ENCODE data around the gene ADGRV1. TPM values are rescaled to one million over a fixed set of nuclear protein-coding genes. Genes with fewer than 3 reads are reported as not detected.
A peak's percentile ranks its signal among the peaks of the same experiment; 100 is the strongest.

Gene ADGRV1
- total RNA-seq, 4 donors from 2014 or later: 6.0 to 37.0 (median 10.6) TPM

- Histone ChIP-seq H3K9me3 (no peaks in the 10 kb centered on the region), H3K27ac (no peak overlapping the region), H3K4me1 (no peaks in the 10 kb centered on the region), H3K27me3 (no peaks in the 10 kb centered on the region), H3K36me3 (peaks cover 0 to 27% (median 4%) of the 10 kb centered on the region in 4 donors), H3K4me3 (no peak overlapping the region)
- TF ChIP-seq POLR2AphosphoS5 (IDR thresholded peaks at IDR 0.05) (no peak), EP300 (IDR thresholded peaks at IDR 0.05; ENCODE audit: low read depth) (no peak), POLR2A (IDR thresholded peaks at IDR 0.05) (no peak), CTCF (IDR thresholded peaks at IDR 0.05) (no peak)
- intact Hi-C loops (cut with DNase I; ENCODE audit: low total_unique reads) (no loop called here), in situ Hi-C loops (cut with MboI; ENCODE audit: low pct_ligation_motif_present in 1 of 4, low pct_unique_long_range_greater_than_20kb in 1 of 4, low sequenced_read_pairs in 3 of 4) (no loop called here)
- no peak for DNase-seq
- WGBS, 2 donors (ENCODE audit: low coverage in 1 of 2): 87 to 91% methylated on average over 5 to 7 of the region's 7 CpGs
These were observed 39.5 kb upstream of the ADGRV1 start for GRCh38 chr5:90519081-90519480.

- no peak for DNase-seq
- Histone ChIP-seq H3K36me3 (peaks cover 0 to 13% (median 4%) of the 10 kb centered on the region in 4 donors), H3K27me3 (no peaks in the 10 kb centered on the region), H3K4me3 (peak overlapping the region; percentile 80 to 89 (median 86)), H3K9me3 (no peaks in the 10 kb centered on the region), H3K27ac (peak overlapping the region; percentile 90 to 96 (median 92)), H3K4me1 (peaks cover 0 to 41% (median 31%) of the 10 kb centered on the region in 4 donors)
- TF ChIP-seq POLR2A (IDR thresholded peaks at IDR 0.05) (no peak), POLR2AphosphoS5 (IDR thresholded peaks at IDR 0.05) (no peak), EP300 (IDR thresholded peaks at IDR 0.05; ENCODE audit: low read depth) (no peak), CTCF (IDR thresholded peaks at IDR 0.05) (no peak)
- in situ Hi-C loops (cut with MboI; ENCODE audit: low pct_ligation_motif_present in 1 of 4, low pct_unique_long_range_greater_than_20kb in 1 of 4, low sequenced_read_pairs in 3 of 4): loop anchor here in 2 of 4 donors (10.0 to 25.0 kb wide), 2 partner anchors 54 to 91 kb away; partner anchors contain the start of genes MBLAC2 (in 1 of the 2) and POLR3G (in 1 of the 2)
- intact Hi-C loops (cut with DNase I; ENCODE audit: low total_unique reads): no loop called here
- 2 to 18% methylated on average over 4 to 18 of the region's 18 CpGs for WGBS, 2 donors (ENCODE audit: low coverage in 1 of 2)
These were observed 29.9 kb upstream of the ADGRV1 start for GRCh38 chr5:90528601-90529193.

DNA sequence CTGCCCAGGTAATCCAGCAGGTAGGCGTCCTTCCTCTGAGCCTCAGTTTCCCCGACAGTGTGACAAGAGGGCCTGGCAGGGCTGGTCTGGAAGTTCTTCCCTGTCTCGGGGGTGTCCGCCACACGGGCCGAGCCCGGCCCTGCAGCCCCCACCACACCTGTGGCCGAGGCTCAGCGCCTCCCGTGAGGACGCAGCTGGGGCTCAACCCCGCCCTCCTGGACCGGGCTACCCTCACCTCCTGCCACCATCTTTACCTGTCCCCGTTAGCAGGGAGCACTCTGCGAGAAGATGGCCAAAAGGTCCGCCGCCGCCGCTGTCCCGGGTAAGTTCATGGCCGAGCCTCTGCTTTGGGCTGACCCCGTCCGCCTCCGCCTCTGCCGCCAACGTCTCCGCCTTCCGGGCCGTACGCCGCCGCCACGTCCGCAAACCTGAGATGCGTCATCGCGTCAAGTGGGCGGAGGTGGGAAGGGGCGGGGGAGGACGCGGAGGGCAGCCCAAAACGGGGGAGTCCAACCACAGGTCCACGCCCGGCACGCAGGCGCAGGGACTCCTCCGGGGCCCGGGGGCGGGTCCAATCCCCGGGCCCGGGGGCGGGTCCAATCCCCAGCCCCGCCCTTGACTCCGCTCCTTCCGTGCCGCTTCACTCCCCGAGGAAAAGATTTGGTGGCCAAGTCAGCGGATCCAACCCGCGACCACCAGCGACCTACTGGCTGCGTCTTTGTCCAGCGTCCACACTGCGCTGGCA, 29.2 kb upstream of the ADGRV1 start, which contains the start of gene LYSMD3:
LYSMD3 (minus strand) TSS at position 391 of the 745 bp plus-strand sequence. CDS start 4,295 bp downstream, outside the sequence.
- 0% methylated on average over 60 of the region's 64 CpGs; no CpG with 5 or more reads in 1 of the 2 donors for WGBS, 2 donors (ENCODE audit: low coverage in 1 of 2)
- in situ Hi-C loops (cut with MboI; ENCODE audit: low pct_ligation_motif_present in 1 of 4, low pct_unique_long_range_greater_than_20kb in 1 of 4, low sequenced_read_pairs in 3 of 4) (loop anchor here in 2 of 4 donors (10.0 to 25.0 kb wide), 2 partner anchors 55 to 92 kb away; partner anchors contain the start of genes MBLAC2 (in 1 of the 2) and POLR3G (in 1 of the 2)), intact Hi-C loops (cut with DNase I; ENCODE audit: low total_unique reads) (no loop called here)
- Histone ChIP-seq H3K27ac (peak within 1 kb of the TSS; percentile 90 to 96 (median 92)), H3K4me3 (peak within 1 kb of the TSS; percentile 80 to 89 (median 86)), H3K9me3 (no peaks in the 10 kb centered on the region), H3K4me1 (peaks cover 0 to 41% (median 32%) of the 10 kb centered on the region in 4 donors), H3K27me3 (no peaks in the 10 kb centered on the region), H3K36me3 (peaks cover 0 to 6% (median 2%) of the 10 kb centered on the region in 4 donors)
- peak; percentile 95 for TF ChIP-seq POLR2A (IDR thresholded peaks at IDR 0.05)
- no peak for TF ChIP-seq EP300 (IDR thresholded peaks at IDR 0.05; ENCODE audit: low read depth)
- peak; percentile 97 to 98 (median 98) for TF ChIP-seq POLR2AphosphoS5 (IDR thresholded peaks at IDR 0.05)
- peak; percentile 99 for DNase-seq

GRCh38 chr5:90529939-90530677, 28.5 kb upstream of the ADGRV1 start:
- peak; percentile 69 for DNase-seq
- WGBS, 2 donors (ENCODE audit: low coverage in 1 of 2): 6 to 12% methylated on average over 4 to 13 of the region's 13 CpGs
- H3K36me3 ChIP-seq: no peaks in the 10 kb centered on the region
- H3K4me3 ChIP-seq: peak overlapping the region; percentile 75 to 89 (median 81)
- H3K27ac ChIP-seq: peak overlapping the region; percentile 90 to 96 (median 92)
- in situ Hi-C loops (cut with MboI; ENCODE audit: low pct_ligation_motif_present in 1 of 4, low pct_unique_long_range_greater_than_20kb in 1 of 4, low sequenced_read_pairs in 3 of 4) (loop anchor here in 2 of 4 donors (10.0 to 25.0 kb wide), 2 partner anchors 55 to 93 kb away; partner anchors contain the start of genes MBLAC2 (in 1 of the 2) and POLR3G (in 1 of the 2)), intact Hi-C loops (cut with DNase I; ENCODE audit: low total_unique reads) (loop anchor here (10.0 kb wide), 1 partner anchor 95 kb away; no protein-coding TSS in a partner anchor)
- H3K4me1 ChIP-seq: peaks cover 0 to 46% (median 33%) of the 10 kb centered on the region in 4 donors
- H3K27me3 ChIP-seq: no peaks in the 10 kb centered on the region
- TF ChIP-seq POLR2AphosphoS5 (IDR thresholded peaks at IDR 0.05): no peak
- TF ChIP-seq POLR2A (IDR thresholded peaks at IDR 0.05): no peak
- no peak for TF ChIP-seq EP300 (IDR thresholded peaks at IDR 0.05; ENCODE audit: low read depth)
- peak; percentile 63 to 80 (median 72) for TF ChIP-seq CTCF (IDR thresholded peaks at IDR 0.05)
- H3K9me3 ChIP-seq: no peaks in the 10 kb centered on the region
